ENCODE results near the gene LIMS2. TPM values are rescaled to one million over a fixed set of nuclear protein-coding genes. Genes with fewer than 3 reads are reported as not detected.

LIMS2 gene
- total RNA-seq, 2 donors from 2014 or later = 6.6 to 37.2 TPM

- H3K9me3 ChIP-seq = no peaks in the 10 kb centered on the region
- no peak overlapping the region for H3K9ac ChIP-seq (ENCODE audit: low read depth in 2 of 2, low read length in 2 of 2)
- H3K4me1 ChIP-seq = no peaks in the 10 kb centered on the region
- H3K27me3 ChIP-seq = no peaks in the 10 kb centered on the region
- H3K27ac ChIP-seq = no peak overlapping the region
- no peak for TF ChIP-seq CTCF (IDR thresholded peaks at IDR 0.05)
- intact Hi-C loops (cut with DNase I) = no loop called here
- DNase-seq = no peak
- no peak overlapping the region for H3K4me3 ChIP-seq
- no peaks in the 10 kb centered on the region for H3K36me3 ChIP-seq
These were observed 18.1 kb downstream of the LIMS2 start for GRCh38 chr2:127657232-127657595.

DNA sequence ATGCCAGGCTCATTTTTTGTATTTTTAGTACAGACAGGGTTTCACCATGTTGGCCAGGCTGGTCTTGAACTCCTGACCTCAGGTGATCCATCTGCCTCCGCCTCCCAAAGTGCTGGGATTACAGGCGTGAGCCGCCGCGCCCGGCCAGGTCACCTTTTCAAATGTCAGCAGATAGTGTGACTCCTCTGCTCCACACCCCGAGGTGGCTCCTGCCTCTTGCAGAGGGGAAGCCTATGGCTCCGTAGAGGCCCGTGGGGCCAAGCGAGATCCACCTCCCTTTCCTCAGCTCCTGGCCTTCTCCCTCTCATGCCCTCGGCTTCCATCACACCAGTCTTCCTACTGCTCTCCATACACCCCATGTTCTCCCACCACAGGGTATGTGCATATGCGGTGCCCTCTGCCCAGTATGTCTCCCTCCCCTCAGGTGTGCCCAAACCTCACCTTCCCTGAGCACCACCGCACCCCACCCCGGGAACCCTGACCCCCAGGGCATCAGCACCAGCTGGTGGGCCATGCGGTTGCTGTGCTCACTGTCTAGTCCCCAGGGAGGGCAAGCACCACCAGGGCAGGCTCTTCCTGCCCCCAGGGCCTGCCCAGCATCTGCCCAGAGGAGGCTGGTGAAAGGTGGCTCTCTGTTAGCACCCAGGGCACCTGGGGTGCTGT, 18.6 kb downstream of the LIMS2 start:
- DNase-seq = no peak
- Histone ChIP-seq H3K27ac (no peak overlapping the region), H3K4me1 (no peaks in the 10 kb centered on the region)

GRCh38 chr2:127655209-127656073, 19.9 kb downstream of the LIMS2 start:
- Histone ChIP-seq H3K4me3 (no peak overlapping the region), H3K27ac (no peak overlapping the region), H3K4me1 (no peaks in the 10 kb centered on the region), H3K9ac (ENCODE audit: low read depth in 2 of 2, low read length in 2 of 2) (no peak overlapping the region), H3K9me3 (no peaks in the 10 kb centered on the region), H3K36me3 (no peaks in the 10 kb centered on the region), H3K27me3 (no peaks in the 10 kb centered on the region)
- no peak for DNase-seq
- intact Hi-C loops (cut with DNase I) = no loop called here
- no peak for TF ChIP-seq CTCF (IDR thresholded peaks at IDR 0.05)

More for the DNA sequence above, 18.6 kb downstream of the LIMS2 start:
- Histone ChIP-seq H3K4me3 (no peak overlapping the region), H3K9me3 (no peaks in the 10 kb centered on the region), H3K27me3 (no peaks in the 10 kb centered on the region), H3K9ac (ENCODE audit: low read depth in 2 of 2, low read length in 2 of 2) (no peak overlapping the region), H3K36me3 (no peaks in the 10 kb centered on the region)
- TF ChIP-seq CTCF (IDR thresholded peaks at IDR 0.05) = no peak
- intact Hi-C loops (cut with DNase I) = no loop called here

DNA sequence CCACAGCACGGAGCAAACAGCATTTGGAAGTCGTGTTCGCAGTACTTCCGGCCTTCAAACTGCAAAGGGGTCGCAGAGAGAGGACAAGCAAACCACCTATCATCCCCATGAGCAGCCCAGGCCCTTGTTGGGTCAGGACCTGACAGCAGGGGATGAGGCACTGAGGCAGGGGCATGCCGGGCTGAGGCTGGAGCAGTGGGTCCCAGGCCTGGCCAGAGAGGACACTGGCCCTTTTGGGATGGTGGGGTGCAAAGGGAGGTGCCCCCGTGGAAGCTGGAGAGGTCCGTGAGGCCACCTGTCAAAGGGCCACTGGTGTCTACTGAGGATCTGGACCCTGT, 20.5 kb downstream of the LIMS2 start:
- Histone ChIP-seq H3K27ac (no peak overlapping the region), H3K9me3 (no peaks in the 10 kb centered on the region), H3K4me1 (no peaks in the 10 kb centered on the region), H3K36me3 (no peaks in the 10 kb centered on the region), H3K9ac (ENCODE audit: low read depth in 2 of 2, low read length in 2 of 2) (no peak overlapping the region), H3K4me3 (no peak overlapping the region), H3K27me3 (no peaks in the 10 kb centered on the region)
- intact Hi-C loops (cut with DNase I) = no loop called here
- no peak for DNase-seq
- TF ChIP-seq CTCF (IDR thresholded peaks at IDR 0.05) = no peak

DNA sequence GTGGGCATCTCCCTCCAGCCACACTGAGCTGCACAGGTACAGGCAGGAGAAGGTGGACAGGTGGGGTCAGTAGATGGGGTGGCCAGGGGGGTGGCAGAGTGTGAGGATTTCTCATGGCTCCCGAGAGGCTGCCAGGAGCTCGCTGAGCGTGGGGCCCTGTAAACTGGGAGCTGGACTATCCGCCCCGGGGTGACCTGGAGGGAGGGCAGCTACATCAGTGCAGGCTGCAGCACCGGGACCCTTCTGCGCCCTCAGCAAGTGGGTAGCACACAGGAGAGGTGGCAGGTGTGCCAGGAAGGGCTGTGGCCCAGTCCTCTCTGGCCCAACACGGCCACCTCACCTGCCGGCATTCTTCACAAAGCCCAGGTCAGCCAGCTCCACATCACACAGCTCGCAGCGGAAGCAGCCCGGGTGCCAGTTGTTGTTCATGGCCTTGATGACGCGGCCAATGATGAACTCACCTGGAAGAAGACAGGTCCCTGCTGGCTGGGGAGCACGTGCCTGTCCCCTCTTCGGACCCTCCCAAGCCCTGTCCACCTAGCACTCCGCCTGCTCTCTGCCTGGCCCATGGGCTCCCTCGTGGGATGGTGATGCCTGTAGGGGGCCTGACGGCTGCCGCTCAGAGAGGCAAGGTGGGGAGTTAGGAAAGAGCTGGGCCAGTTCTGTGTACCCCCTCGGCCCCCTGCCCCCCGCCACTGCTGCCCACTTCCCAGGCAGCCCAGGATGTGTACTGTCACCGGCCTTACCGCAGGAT, 21.1 kb downstream of the LIMS2 start:
- H3K27ac ChIP-seq = no peak overlapping the region
- no peak overlapping the region for H3K4me3 ChIP-seq
- H3K4me1 ChIP-seq = no peaks in the 10 kb centered on the region
- DNase-seq = no peak
- H3K27me3 ChIP-seq = no peaks in the 10 kb centered on the region
- no peaks in the 10 kb centered on the region for H3K9me3 ChIP-seq
- no peaks in the 10 kb centered on the region for H3K36me3 ChIP-seq
- no peak overlapping the region for H3K9ac ChIP-seq (ENCODE audit: low read depth in 2 of 2, low read length in 2 of 2)
- no peak for TF ChIP-seq CTCF (IDR thresholded peaks at IDR 0.05)
- intact Hi-C loops (cut with DNase I) = no loop called here

Measured in colonic mucosa (tissue), 4 donors.